Activated naive CD4-positive, alpha-beta T cell (primary cell): ENCODE measurements around the gene IFRD1.

Experiments
- DNase-seq, 4 experiments: peaks; one replicate each; lab custom pipeline; 2025; lab: John Stamatoyannopoulos, UW

IFRD1 gene, protein sequence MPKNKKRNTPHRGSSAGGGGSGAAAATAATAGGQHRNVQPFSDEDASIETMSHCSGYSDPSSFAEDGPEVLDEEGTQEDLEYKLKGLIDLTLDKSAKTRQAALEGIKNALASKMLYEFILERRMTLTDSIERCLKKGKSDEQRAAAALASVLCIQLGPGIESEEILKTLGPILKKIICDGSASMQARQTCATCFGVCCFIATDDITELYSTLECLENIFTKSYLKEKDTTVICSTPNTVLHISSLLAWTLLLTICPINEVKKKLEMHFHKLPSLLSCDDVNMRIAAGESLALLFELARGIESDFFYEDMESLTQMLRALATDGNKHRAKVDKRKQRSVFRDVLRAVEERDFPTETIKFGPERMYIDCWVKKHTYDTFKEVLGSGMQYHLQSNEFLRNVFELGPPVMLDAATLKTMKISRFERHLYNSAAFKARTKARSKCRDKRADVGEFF

DNA sequence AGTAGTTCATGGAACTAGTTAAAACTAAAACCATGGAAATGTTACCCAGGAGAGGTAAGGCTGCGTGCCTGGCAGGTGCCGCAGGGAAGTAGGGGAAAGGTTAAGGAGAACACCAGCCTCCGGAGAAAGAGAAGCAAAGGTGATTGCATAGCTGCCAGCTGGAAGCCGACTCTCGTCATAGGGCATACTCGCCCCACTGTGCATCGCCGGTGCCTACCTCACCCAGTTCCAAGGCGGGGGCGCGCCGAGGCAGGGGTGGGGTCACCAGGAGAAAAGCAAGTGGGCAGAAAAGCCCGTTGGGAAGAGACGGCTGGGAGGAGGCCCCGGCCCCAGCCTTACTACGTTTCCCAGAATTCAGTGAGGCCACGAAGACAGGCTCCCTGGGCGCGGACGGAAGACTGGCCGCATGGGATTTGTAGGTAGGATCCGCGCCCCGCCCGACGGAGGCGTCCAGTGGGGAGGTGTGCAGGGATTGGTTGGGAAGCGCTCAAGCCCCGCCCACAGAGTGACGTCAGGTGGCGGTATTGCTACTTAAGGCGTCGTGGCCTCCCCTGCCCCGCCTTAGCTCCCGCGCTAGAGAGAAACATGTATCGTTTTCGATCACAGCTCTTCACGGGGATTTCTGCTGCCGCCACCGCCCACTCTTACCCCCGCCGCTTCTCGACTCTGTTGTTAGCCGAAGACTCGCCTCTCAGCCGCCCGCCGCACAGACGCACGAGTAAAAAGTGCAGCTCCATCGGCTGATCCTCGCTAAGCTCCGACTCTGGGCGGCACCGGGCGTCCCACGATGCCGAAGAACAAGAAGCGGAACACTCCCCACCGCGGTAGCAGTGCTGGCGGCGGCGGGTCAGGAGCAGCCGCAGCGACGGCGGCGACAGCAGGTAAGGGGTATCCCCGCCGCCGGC, at the start of gene IFRD1:
Gene IFRD1, plus strand, starts transcription at position 559 of the 905 bp plus-strand sequence. Its CDS starts 229 bp downstream, at position 788.
- DNase-seq = peak; percentile 96 to 99 (median 98)

DNA sequence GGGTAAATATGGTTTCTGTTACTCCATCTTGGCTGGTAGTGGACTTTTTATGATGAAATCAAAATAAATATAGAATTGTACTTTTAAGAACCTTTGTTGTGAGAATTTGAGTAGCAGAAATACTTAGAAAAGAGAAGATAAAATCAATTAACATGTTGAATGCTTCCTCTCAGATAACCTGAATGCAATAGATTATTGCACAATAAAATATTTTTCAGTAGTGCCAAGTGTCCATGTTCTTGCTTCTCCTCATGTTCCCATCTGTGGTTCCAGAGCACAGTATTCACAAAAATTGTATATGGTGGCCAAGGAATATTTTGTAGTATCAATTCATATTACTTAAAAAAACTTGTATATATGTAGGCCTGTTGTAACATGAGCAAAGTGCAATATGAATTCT, 45.9 kb upstream of the IFRD1 start:
- DNase-seq = no peak

DNA sequence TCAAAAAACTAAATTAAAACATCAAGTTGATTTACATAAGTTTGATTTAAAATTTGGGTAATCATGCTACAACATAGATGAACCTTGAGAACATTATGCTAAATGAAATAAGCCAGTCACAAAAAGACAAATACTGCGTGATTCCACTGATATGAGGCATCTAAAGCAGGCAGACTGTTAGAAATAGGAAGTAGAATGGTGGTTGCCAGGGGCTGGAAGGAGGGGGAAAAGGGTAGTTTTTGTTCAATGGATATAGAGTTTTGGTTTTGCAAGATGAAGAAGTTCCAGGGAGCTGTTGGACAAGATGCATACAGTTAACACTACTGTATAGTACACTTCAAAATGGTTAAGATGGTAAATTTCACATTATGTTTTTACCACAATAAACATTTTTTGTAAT, 45.0 kb upstream of the IFRD1 start:
- DNase-seq = no peak

DNA sequence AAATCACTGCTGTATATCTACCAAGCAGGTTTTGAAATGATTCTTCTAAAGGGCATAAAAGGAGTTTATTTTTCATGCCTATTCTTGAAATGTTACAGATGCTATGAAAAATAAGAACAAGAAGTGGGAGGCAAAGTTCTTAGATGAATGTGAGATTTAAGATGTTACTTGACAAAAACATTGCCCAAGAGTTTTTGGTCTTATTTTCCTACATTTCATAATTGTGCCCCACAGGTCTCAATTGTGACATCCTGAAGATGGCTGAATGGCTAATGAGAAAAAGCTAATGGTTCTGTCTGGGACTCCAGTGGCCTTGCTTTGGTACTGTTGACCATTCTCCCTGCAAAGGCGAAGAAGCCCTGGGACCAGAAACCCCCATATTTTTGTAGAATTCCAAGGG, 43.0 kb upstream of the IFRD1 start:
- DNase-seq = no peak

DNA sequence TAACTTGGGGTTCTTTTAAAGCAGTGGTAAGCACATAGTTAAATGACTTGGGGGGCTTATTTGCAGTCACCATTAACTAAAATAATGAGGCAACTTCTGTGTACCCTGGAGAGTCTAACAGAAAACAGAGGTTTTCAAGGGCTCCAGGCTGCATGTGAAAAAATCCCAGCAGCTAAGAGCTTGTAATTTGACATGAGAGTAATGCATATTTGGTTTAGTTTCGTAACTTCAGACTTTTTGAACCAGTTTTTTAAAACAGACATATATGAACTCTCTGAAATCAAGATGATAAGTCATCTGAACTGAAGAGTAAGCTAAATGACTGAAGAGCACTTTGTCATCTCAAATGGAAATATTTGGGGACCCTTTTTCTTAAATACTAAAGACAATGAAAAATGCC, 40.2 kb upstream of the IFRD1 start:
- no peak for DNase-seq

DNA sequence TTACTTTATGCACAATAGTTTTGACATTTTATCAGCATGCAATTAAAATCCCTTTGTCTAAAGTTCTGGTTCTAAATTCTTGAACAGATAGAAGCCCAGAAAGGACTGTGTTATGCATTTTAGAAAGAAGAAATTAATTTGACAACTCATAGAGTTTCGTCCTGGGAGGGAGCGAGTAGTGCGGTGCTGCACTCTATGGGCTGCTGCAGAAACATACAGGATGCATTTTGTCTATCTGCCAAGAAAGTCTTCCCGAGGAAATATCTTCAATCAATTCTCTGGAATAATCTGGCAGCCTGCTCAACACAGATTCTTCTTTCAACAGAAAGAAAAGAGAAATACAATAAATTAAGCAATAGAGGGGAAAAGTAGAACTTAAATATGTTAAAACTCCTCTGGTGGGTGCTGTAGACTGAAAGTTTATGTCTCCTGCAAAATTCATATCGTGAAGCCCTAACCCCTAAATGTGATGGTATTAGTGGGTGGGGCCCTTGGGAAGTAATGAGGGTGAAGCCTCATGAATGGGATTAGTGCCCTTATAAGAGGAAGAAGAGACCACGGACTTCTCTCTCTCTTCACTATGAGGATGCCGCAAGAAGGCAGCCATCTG, 39.0 kb upstream of the IFRD1 start:
- DNase-seq = no peak

DNA sequence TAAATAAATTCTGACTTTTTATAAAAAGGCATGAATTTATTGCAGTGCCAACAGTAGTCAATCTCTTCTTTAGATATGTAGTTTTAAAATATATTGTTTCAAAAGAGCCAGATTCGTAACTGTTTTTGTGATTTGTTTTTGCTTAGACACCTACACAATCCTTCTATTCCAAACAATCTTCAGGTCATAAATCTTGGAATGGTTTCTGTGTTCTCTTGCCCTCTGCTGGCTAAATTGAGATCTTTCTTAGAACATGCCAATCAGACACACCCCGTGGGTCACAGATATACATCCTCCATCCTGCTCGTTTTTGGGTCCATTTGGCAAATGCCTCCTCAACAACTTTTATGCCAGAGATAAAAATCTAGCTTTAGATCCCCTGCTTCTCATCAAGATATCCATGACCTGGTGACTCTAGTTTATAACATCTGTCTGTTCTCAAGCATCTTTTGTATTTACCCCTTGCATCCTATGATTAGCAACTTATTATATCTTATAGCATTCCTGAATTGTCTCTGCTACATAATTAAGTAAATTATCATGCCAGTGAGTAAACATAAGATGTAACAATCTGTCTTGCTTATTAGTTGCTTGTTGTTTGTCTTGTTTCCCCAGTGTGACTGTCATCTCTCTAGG, 35.3 kb upstream of the IFRD1 start:
- DNase-seq = no peak

DNA sequence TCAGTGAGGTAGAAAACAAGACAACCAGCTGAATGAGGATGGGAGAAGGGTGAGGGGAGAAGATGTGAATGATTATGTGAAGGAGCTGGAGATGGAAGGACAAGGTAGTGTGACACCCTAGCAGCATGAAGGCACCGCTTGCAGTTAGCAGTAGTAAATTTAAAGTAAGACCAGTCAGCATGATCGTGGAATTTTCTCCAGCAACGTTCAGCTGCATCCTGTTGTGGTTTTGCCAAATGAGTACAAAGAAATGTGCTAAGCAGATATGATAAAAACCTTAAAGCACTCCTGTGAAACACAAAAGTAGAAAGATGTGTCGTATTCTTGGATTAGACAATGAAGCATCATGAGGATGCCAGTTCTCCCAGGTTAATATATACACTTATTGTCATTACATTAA, 34.1 kb upstream of the IFRD1 start:
- no peak for DNase-seq

DNA sequence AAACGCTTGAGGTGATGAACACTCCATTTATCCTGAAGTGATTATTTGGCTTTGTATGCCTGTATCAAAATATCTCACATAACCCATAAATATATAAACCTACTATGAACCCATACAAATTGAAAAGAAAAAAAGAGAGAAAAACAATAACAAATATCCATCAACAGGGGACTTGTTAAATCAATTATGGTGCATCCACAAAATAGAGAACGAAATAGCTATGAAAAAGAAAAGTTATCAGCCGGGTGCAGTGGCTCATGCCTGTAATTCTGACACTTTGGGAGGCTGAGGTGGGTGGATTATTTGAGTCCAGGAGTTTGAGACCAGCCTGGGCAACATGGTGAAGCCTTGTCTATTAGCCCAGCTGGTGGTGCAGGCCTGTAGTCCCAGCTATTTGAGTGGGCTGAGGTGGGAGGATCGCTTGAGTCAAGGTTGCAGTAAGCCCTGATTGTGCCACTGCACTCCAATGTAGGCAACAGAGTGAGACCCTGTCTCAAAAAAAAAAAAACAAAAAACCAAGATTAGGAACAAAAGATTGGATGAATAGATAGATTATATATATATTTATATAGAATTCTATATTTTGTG, 30.6 kb upstream of the IFRD1 start:
- no peak for DNase-seq

DNA sequence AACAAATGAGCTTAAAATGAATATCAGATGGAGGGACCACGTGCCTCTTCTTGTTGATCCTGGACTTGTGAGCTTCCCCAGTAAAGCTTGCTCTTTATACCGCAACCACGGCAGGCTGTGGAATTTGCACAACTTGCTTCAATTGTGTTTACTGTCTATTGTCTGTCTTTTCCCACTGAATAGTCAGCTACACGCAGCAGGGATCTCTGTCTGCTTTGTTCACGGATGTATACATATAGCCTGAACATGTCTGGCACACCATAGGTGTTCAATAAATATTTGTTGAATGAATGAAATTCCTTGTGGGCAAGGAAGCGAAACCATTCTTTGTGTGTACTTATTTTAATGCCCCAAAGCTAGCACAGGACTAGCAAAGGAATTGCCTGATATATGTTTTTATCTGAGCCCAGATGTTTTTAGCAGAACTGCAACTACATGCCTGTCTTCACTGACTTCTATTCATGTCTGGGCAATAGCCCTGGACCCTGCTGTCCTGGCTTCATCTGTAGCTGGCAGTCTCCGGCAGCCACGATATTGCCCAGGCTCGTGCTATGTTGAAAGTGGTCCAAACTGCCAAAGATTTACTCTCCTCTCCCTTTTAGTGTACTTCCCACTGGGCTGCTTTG, 29.9 kb upstream of the IFRD1 start:
- no peak for DNase-seq

DNA sequence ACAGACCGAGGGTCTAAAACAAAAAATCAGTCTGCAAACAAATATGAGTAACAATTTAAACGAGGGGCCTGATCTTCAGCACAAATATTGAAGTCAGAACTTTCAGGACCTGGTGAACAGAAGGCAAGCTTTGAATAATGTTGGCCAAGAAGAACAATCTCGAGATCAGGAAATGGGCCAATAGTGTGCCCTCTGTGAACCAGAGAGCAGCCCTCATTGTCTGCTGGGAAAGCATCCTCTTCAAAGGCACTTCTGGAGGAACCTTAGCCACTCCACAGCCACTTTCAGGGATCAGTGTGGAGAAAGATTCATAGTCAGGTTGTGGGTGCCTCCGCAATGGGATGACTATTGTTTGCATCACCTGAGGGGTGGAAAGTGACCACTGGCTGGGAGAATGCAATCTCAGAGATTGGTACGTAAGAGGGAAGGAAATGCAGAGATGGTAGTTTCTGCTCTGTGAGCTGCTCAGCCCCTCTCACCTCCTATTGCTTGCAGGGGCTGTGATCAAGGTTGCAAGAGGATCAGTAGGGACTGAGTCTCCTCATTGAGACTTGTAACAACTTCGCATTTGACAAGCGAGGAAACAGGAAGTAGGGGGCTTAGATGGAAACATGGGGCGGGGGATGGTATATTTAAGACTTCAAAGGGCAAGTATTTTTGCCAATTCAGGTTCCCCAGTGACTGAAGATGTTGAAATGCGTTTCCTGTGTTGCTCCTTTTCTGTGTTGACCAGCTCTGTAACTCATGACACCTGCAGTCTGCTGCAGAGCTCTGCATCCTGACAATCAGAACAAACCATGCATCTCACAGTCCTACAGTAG, 28.4 kb upstream of the IFRD1 start:
- no peak for DNase-seq

DNA sequence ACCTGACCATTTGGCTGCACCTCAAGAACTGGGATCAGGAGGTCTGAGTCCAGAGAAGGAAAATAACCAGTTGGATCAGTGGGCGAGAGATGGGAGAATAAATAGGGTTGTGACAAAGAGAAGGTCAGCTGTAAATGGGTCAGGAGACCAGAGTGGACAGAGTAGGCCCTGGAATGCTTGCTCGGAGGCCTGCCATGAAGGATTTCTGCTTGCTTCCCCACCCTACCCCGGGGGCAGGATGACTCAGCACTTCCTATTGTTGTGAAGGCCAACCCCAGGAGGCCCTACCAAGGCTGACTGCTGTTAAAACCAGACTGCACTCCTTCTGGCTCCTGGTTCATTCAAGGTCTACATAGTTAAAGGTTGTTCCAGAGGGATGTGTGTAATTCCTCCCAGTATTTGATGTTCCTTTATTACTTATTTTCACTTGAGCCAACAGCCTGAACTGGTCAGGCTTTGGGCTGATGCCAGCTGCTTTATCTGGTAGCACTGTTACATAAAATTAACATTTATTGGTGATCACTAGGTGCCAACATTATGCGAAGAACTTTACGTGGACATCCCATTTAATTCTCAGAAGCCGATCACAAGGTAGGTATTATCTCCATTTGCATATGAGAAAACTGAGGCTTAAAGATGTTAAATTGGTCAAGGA, 27.3 kb upstream of the IFRD1 start:
- DNase-seq = no peak

DNA sequence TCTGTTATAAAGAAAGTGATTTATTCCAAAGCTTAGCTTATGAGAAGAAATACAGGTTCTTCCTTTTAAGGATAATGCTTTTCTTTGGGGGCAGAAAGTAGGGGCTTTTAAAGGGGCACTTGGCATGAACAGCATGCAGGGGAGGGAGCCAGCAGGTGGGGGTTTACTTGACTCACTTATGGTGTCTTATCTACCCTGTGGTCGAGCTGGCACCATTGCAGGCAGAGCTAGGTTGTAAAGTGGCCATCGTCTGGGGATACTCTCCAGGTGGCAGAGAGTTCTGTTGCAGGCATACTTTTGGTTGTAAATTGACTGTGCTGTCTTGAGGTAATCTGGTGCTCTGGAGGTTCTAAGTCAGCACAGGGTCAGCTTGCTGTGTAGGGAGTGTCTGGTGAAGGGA, 26.3 kb upstream of the IFRD1 start:
- no peak for DNase-seq

DNA sequence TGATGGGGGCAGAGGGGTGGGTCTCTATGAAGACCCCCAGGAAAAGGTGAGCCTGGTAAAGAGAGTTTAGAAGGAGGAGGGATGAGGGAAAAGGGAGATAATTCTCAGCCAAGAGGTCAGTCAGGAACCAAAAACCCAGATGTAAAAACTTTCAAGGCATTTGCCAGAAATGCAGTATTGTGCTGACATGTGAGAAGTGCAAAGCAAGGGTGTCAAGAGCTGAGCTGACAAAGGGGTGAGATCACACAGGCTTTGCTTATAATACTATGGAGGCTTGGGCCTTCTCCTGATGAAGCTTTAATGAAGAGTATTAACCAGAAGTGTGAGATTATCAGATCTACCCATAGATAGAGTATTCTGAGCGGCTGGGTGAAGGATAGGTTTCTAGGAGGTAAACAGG, 22.3 kb upstream of the IFRD1 start:
- DNase-seq = no peak

DNA sequence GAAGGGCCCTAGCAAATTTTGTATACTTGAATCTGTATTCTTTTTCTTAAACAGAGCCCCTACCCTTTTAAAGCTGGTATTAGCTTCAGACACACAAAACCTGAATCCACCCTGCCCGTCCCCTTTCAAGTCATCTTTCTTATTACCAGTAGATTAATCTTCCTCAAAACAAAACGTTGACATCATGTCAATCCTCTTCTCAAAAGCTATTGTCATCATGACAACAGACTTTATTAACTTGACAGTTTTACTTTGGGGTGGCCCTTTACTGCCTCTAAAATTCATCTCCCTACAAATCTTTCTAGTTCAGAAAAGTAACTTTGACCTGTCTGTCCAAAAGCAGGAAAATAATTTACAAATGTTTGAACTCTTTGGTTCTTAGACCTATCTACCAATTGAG, 21.5 kb upstream of the IFRD1 start:
- DNase-seq = no peak

DNA sequence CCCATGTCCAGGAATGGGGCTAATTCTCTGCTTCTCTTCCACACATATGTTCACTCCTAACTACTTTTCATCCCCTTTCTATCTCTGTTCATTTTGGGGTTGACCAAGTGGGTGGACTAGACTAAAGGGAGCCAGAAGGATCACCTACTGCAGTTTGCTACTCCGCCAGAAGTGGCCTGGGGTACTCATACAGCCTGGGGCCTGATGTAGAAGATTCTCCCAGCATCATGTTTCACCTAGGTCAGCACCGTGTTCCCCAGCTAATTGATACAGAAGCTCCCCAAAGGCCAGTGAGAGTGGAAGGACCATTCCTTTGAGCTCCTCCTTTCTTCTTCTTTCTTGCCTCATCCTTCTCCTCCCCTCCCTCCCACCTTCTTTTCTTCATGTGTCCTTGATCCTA, 19.6 kb upstream of the IFRD1 start:
- DNase-seq = no peak

DNA sequence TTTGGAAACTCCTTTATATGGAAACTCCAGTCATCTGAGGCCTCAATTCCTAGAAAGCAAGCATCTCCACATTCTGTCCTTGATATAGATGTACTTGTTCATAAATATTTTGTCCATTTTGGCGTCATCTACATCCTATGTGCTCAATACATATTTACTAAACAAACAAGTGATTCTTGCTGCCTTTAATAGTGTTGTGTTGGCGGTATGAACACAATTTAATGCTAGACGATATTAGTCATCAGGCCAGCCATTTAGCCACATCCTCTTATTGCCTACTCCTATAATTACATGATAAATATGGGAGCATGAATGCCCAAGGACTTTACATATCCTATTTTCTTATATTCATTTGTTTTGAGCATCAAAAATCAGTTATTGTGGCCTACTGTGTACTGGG, 18.5 kb upstream of the IFRD1 start:
- DNase-seq = no peak

DNA sequence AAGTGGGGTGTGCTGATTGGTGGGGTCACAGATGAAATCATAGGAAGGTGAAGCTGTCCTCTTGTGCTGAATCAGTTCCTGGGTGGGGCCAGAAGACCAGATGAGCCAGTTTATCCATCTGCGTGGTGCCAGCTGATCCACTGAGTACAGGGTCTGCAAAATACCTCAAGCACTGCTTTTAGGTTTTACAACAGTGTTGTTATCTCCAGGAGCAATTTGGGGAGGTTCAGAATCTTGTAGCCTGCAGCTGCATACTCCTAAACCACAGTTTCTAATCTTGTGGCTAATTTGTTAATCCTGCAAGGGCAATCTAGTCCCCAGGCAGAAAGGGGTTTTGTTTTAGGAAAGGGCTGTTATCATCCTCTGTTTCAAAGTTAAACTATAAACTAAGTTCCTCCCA, 17.0 kb upstream of the IFRD1 start:
- no peak for DNase-seq

DNA sequence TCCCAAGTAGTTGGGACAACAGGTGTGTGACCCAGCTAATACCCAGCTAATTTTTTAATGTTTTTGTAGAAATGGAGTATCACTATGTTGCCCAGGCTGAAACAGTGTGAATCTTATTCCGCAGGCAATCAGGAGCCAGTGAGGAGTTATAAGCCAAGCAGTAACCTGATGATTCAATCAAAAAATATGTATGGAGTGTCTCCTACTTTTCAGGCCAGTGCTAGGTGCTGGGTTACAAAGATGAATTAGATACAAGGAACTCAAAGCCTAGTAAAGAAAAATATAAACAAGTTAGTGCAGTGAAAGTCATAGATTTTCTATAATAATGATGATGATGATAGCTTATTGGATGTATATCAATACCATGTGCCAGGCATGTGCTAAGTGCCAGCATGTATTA, 13.2 kb upstream of the IFRD1 start:
- no peak for DNase-seq

DNA sequence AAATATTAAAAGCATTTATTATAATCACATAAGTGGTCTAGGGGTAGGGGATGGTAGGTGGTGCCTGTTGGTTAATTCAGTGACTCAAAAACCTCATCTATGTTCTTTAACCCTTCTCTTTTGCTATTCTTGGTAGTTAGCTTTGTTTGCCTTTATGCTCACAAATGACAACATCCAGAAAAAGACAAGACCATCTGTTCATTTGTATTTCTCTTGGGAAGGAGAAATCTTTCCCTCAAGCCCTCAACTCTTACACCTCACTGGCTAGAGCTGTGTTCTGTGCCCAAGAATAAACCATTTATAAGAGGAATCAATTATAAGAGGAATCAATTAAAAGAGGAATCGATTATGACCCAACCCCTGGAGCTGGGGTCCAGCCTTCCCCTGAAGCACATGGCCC, 10.8 kb upstream of the IFRD1 start:
- no peak for DNase-seq
